Panc1 (cell line): ENCODE data around the gene COX7B2. TPM values are rescaled to one million over a fixed set of nuclear protein-coding genes. Genes with fewer than 3 reads are reported as not detected.

ENCODE experiments used
- ATAC-seq: fragments of 200-7000 bp; cut with Tn5 transposase; 2 replicates; pipeline ENCODE4 v1.9.1; 2020; ENCODE audit warnings: mild to moderate bottlenecking, moderate library complexity
- BruUV-seq: library from RNA; stranded (reverse); fragments of 400-500 nt; replicated peaks from 2 replicates; lab custom pipeline; 2021; lab: Mats Ljungman, UMichigan
- CTCF ChIA-PET: fragments of 300-600 bp; sonication (Branson Sonifier 250); formaldehyde crosslinking; loops from one replicate; lab custom pipeline; 2022; ENCODE audit warnings: antibody characterized with exemption; lab: Charles Lee
- POLR2A ChIA-PET: fragments of 300-600 bp; sonication (Branson Sonifier 250); formaldehyde crosslinking; loops from one replicate; lab custom pipeline; 2022; ENCODE audit warnings: antibody characterized with exemption; lab: Charles Lee
- DNase-seq: peaks from one replicate; pipeline ENCODE4 v3.0.0-alpha.2; 2010; ENCODE audit warnings: low read depth, low spot score
- H3K27ac ChIP-seq: 2 replicates; pipeline ENCODE4 v1.5.1; 2011; ENCODE audit warnings: mild to moderate bottlenecking, low read length, inconsistent platforms
- H3K27me3 ChIP-seq: fragments of 200-500 bp; sonication (Bioruptor generic); 2 replicates; pipeline ENCODE4 v1.6.0; 2014; ENCODE audit warnings: low read length, inconsistent platforms; ENCODE audit not compliant: control insufficient read depth, insufficient read depth
- H3K36me3 ChIP-seq: fragments of 200-500 bp; sonication (Bioruptor generic); 2 replicates; pipeline ENCODE4 v1.5.1; 2014; ENCODE audit warnings: inconsistent platforms, mild to moderate bottlenecking, low read length, moderate library complexity; ENCODE audit not compliant: control insufficient read depth, insufficient read depth
- H3K4me1 ChIP-seq: 2 replicates; pipeline ENCODE4 v1.5.1; 2011; ENCODE audit warnings: inconsistent platforms, mild to moderate bottlenecking, low read length, moderate library complexity; ENCODE audit not compliant: control insufficient read depth, insufficient read depth
- H3K4me3 ChIP-seq, 2 experiments: 2 replicates each; pipeline ENCODE4 v1.5.1; 2011 to 2012; ENCODE audit warnings: low read depth in 2 of 2, low read length in 2 of 2, mild to moderate bottlenecking in 2 of 2, inconsistent platforms in 1 of 2, moderate library complexity in 1 of 2
- H3K9me3 ChIP-seq: fragments of 200-500 bp; sonication (Bioruptor generic); 2 replicates; pipeline ENCODE4 v1.5.1; 2014; ENCODE audit warnings: low read depth, mild to moderate bottlenecking, inconsistent platforms, low read length, moderate library complexity; ENCODE audit not compliant: control insufficient read depth, insufficient read depth
- CTCF ChIP-seq: fragments of 450-650 bp; IDR thresholded peaks from 2 replicates; pipeline ENCODE4 v1.5.1; 2017; ENCODE audit warnings: mild to moderate bottlenecking
- POLR2AphosphoS5 ChIP-seq: IDR thresholded peaks from 2 replicates; pipeline ENCODE4 v1.6.1; 2012; ENCODE audit warnings: mild to moderate bottlenecking, low read depth, low read length, moderate library complexity
- SIN3A ChIP-seq: IDR thresholded peaks from 2 replicates; pipeline ENCODE4 v1.6.1; 2012; ENCODE audit warnings: low read depth, mild to moderate bottlenecking, low read length, moderate library complexity, borderline replicate concordance; ENCODE audit not compliant: insufficient read depth
- TCF7L2 ChIP-seq: IDR thresholded peaks from 2 replicates; pipeline ENCODE4 v1.6.1; 2011; ENCODE audit warnings: mild to moderate bottlenecking, low read depth, low read length, inconsistent platforms
- in situ Hi-C: cut with HindIII; loops from 2 replicates; pipeline ENCODE4 v1.10.0; 2016; ENCODE audit warnings: low sequenced_read_pairs, low pct_unique_long_range_greater_than_20kb
- intact Hi-C: fragments of 100-400 bp; cut with micrococcal nuclease; formaldehyde crosslinking; loops from one replicate; pipeline ENCODE4 v1.10.0; 2022; ENCODE audit not compliant: unreplicated experiment
- total RNA-seq: library from RNA; stranded (reverse); gene quantifications from one replicate; pipeline ENCODE4 v1.2.1, GENCODE V29; 2021; ENCODE audit not compliant: unreplicated experiment
- TF ChIP-seq, protein P1 (sequence below), 2 experiments: IDR thresholded peaks; 2 replicates each; pipeline ENCODE4 v1.6.1; 2011 to 2012; ENCODE audit warnings: low read depth in 2 of 2, control low read depth in 1 of 2, low read length in 1 of 2, mild to moderate bottlenecking in 1 of 2, moderate library complexity in 1 of 2; ENCODE audit not compliant: insufficient read depth in 1 of 2

Gene COX7B2
- total RNA-seq, 1 experiment from 2014 or later: not detected

- no TSS peak for BruUV-seq
- in situ Hi-C loops: no loop called here
- no peak for DNase-seq
- POLR2A ChIA-PET: no interaction called here
- Histone ChIP-seq H3K27me3 (no peaks in the 10 kb centered on the region), H3K9me3 (no peaks in the 10 kb centered on the region), H3K4me3 (no peak overlapping the region), H3K27ac (no peak overlapping the region), H3K4me1 (no peaks in the 10 kb centered on the region), H3K36me3 (no peaks in the 10 kb centered on the region)
- CTCF ChIA-PET: no interaction called here
- TF ChIP-seq, protein P1, sequence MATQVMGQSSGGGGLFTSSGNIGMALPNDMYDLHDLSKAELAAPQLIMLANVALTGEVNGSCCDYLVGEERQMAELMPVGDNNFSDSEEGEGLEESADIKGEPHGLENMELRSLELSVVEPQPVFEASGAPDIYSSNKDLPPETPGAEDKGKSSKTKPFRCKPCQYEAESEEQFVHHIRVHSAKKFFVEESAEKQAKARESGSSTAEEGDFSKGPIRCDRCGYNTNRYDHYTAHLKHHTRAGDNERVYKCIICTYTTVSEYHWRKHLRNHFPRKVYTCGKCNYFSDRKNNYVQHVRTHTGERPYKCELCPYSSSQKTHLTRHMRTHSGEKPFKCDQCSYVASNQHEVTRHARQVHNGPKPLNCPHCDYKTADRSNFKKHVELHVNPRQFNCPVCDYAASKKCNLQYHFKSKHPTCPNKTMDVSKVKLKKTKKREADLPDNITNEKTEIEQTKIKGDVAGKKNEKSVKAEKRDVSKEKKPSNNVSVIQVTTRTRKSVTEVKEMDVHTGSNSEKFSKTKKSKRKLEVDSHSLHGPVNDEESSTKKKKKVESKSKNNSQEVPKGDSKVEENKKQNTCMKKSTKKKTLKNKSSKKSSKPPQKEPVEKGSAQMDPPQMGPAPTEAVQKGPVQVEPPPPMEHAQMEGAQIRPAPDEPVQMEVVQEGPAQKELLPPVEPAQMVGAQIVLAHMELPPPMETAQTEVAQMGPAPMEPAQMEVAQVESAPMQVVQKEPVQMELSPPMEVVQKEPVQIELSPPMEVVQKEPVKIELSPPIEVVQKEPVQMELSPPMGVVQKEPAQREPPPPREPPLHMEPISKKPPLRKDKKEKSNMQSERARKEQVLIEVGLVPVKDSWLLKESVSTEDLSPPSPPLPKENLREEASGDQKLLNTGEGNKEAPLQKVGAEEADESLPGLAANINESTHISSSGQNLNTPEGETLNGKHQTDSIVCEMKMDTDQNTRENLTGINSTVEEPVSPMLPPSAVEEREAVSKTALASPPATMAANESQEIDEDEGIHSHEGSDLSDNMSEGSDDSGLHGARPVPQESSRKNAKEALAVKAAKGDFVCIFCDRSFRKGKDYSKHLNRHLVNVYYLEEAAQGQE (IDR thresholded peaks at IDR 0.05; ENCODE audit: insufficient read depth in 1 of 2, low read depth in 2 of 2, low read length in 1 of 2): no peak
- TF ChIP-seq CTCF: no peak
- TF ChIP-seq POLR2AphosphoS5: no peak
- no peak for TF ChIP-seq SIN3A
- no peak for TF ChIP-seq TCF7L2
- intact Hi-C loops: no loop called here
- no peak for ATAC-seq
Observed at GRCh38 chr4:46953564-46953963, 44.5 kb upstream of the COX7B2 start.

DNA sequence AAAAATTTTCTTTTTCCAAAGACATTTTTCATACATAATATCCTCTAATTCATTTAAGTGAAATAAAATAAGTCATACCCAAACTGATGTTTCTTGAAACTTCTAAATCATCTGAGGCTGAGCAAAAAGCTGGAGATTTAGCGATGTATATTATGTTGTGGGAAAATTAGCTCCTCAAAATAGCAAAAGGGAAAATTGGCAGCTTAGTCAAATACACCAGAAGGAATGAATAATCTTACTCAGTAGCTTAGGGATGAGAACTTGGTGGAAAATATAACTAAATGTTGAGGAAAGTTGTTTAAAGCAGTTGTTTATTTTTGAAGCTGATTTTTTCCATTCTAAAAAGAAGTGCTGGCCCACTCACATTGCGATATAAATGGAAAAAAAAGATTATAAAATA lies 43.4 kb upstream of the COX7B2 start:
- Histone ChIP-seq H3K27ac (no peak overlapping the region), H3K4me3 (no peak overlapping the region), H3K4me1 (no peaks in the 10 kb centered on the region), H3K9me3 (no peaks in the 10 kb centered on the region), H3K36me3 (no peaks in the 10 kb centered on the region), H3K27me3 (no peaks in the 10 kb centered on the region)
- ATAC-seq: no peak
- BruUV-seq: no TSS peak
- intact Hi-C loops: no loop called here
- POLR2A ChIA-PET: no interaction called here
- in situ Hi-C loops: no loop called here
- CTCF ChIA-PET: no interaction called here
- no peak for DNase-seq
- TF ChIP-seq CTCF (no peak), POLR2AphosphoS5 (no peak)

DNA sequence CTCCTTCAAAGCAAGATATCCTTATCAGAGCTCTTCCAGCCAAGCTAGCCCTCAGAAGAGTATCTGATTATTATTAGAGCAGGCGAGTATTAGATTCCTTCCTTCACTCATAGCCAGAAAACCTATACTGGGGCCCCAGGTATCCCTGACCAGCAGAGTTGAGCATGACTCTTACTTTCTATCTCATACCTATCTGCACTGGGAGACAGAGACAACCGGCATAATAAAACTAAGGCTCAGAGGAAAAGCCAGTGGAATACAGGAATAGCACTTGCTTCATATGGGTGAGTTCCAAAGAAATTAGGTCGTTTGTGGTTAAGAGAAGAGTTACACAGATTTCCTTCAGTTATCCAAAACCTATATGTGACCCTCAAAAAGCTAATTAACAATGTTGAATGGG lies 41.8 kb upstream of the COX7B2 start:
- POLR2A ChIA-PET: no interaction called here
- Histone ChIP-seq H3K4me3 (no peak overlapping the region), H3K4me1 (no peaks in the 10 kb centered on the region), H3K36me3 (no peaks in the 10 kb centered on the region), H3K27ac (no peak overlapping the region), H3K9me3 (no peaks in the 10 kb centered on the region), H3K27me3 (no peaks in the 10 kb centered on the region)
- intact Hi-C loops (no loop called here), in situ Hi-C loops (no loop called here)
- CTCF ChIA-PET: no interaction called here
- BruUV-seq: no TSS peak
- no peak for ATAC-seq
- TF ChIP-seq SIN3A (no peak), TCF7L2 (no peak), CTCF (no peak), POLR2AphosphoS5 (no peak)
- TF ChIP-seq, protein P1 (IDR thresholded peaks at IDR 0.05; ENCODE audit: insufficient read depth in 1 of 2, low read depth in 2 of 2, low read length in 1 of 2): no peak
- DNase-seq: no peak
